ENCODE data around the gene PITPNM3.

Gene PITPNM3

DNA sequence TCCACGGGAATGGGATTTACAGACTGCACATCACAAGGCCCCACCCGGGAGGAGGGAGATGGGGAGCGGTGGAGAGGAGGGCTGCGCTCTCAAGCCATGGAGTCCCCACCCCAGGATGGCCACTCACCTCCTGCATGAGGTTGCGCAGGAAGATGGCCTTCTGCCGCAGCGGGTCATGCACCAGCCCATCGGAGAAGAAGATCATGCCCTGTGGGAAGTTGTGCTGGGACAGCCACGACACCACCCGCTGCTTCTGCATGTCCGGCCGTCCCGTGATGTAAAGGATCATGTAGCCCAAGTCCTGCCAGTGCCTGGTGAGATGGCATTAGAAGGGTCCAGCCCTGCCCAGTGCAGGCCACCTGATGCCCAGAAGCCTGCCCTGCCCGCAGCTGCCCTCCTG is 95.1 kb downstream of the PITPNM3 start:
- no peak for DNase-seq (ENCODE audit: low read depth in 1 of 2, low spot score in 1 of 2)
- no peak for TF ChIP-seq JUND (IDR thresholded peaks at IDR 0.05; ENCODE audit: low read depth)
- in situ Hi-C loops (cut with HindIII; ENCODE audit: low pct_unique_long_range_greater_than_20kb, low sequenced_read_pairs): no loop called here

- DNase-seq (ENCODE audit: low read depth in 1 of 2, low spot score in 1 of 2): no peak
- TF ChIP-seq JUND (IDR thresholded peaks at IDR 0.05; ENCODE audit: low read depth): no peak
Measured at GRCh38 chr17:6460531-6461161, 95.7 kb downstream of the PITPNM3 start.

GRCh38 chr17:6458460-6458950 is 97.8 kb downstream of the PITPNM3 start:
- no peak for DNase-seq (ENCODE audit: low read depth in 1 of 2, low spot score in 1 of 2)
- no peak for TF ChIP-seq JUND (IDR thresholded peaks at IDR 0.05; ENCODE audit: low read depth)
- in situ Hi-C loops (cut with HindIII; ENCODE audit: low pct_unique_long_range_greater_than_20kb, low sequenced_read_pairs): no loop called here

More at GRCh38 chr17:6460531-6461161, 95.7 kb downstream of the PITPNM3 start:
- in situ Hi-C loops (cut with HindIII; ENCODE audit: low pct_unique_long_range_greater_than_20kb, low sequenced_read_pairs): no loop called here

DNA sequence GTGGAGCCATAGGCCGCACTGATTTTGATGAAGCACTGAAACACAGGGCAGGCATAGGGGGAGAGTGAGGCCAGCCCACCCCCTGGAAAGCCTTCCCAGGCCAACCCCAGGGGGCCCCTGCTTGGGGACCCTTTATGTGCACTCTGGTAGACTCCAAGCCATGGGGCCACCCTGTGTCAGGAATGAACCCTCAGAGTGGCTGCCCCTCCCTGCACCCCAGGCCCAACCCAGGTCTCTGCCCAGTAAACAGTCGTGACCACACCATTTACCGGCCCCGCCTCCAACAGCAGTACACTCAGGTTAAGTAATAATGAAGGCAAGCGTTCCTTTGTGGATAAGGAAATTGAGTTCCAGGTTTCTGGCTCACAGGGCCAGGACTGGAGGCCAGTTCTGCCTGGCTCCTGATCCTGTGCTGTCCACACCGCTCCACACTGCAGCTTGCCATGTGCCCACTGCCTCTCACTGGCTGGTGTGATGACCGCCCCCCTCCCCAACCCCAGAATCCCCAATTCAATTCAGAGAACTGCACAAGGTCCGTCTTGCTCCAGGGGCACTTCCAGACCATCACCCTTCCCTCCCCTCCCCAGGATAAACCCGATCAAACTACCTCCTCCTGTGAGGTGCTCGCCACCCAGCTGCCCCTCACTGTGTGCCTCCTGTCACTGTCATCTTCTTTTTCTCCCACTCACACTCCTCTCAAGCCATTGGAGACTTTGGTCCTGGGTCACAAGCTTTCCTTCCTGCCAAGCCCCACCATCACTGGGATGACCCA is 98.5 kb downstream of the PITPNM3 start:
- no peak for TF ChIP-seq JUND (IDR thresholded peaks at IDR 0.05; ENCODE audit: low read depth)
- in situ Hi-C loops (cut with HindIII; ENCODE audit: low pct_unique_long_range_greater_than_20kb, low sequenced_read_pairs): no loop called here
- no peak for DNase-seq (ENCODE audit: low read depth in 1 of 2, low spot score in 1 of 2)

- no peak for DNase-seq (ENCODE audit: low read depth in 1 of 2, low spot score in 1 of 2)
- TF ChIP-seq JUND (IDR thresholded peaks at IDR 0.05; ENCODE audit: low read depth): no peak
Measured at GRCh38 chr17:6456914-6457687, 99.3 kb downstream of the PITPNM3 start.

DNA sequence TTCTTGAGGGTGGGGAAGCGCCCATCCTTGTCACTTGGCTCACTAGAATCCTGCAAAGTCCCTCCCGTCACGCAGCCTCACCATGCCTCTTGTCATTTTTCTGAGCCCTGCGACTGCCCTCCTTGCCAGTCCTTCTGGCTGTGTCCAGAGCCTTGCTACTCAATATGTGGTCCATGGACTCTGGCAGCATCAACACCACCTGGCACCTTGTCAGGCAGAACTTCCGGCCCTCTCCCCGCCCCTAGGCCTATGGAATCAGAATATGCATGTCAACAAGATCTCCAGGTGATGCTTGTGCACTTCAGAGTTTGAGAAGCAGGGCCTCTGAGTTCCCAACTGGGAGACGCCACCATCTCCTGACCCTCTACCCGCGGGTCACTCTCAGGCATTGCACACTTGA is 100.0 kb downstream of the PITPNM3 start:
- TF ChIP-seq JUND (IDR thresholded peaks at IDR 0.05; ENCODE audit: low read depth): no peak
- in situ Hi-C loops (cut with HindIII; ENCODE audit: low pct_unique_long_range_greater_than_20kb, low sequenced_read_pairs): no loop called here
- no peak for DNase-seq (ENCODE audit: low read depth in 1 of 2, low spot score in 1 of 2)

More at GRCh38 chr17:6456914-6457687, 99.3 kb downstream of the PITPNM3 start:
- in situ Hi-C loops (cut with HindIII; ENCODE audit: low pct_unique_long_range_greater_than_20kb, low sequenced_read_pairs): no loop called here

GRCh38 chr17:6455321-6455705 is 101.0 kb downstream of the PITPNM3 start:
- TF ChIP-seq JUND (IDR thresholded peaks at IDR 0.05; ENCODE audit: low read depth): no peak
- DNase-seq (ENCODE audit: low read depth in 1 of 2, low spot score in 1 of 2): no peak
- in situ Hi-C loops (cut with HindIII; ENCODE audit: low pct_unique_long_range_greater_than_20kb, low sequenced_read_pairs): no loop called here

DNA sequence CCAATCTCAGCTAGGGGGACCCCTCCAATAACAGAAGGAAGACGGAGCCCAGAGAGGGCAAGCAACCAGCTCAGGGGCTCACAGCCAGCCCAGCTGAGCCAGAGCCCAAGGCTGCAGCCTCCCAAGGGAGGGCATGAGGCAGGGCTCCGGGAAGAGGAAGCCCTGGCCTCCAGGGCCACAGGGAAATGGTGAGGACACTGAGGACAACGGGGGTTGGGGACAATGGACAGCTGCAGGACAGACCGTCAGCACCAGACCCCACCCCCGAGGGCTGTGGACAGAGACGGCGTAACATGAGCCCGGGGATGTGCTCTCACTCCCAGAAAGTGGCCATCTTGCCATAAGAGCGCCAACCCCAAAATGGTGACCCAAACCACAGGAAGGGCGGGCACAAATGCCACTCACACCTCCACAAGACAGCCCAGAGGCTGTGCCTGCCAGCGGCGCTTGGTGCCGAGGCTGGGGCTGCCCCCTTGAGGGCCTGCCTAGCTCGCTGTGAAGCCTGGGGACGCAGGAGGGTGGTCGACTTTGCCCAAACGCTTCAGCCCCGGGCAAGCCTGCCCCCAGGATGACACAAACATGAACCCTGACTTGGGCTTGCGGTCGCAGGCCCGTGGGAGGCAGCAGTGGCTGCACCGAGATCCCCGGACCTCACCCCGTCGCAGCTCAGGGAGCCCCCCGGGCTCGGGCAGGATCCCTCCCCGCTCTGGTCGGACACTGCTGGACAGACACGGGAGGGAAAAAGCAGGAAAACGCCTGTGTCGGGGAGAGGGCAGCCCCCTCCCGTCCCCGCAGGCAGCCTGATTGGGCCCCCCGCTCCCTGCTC is 101.6 kb downstream of the PITPNM3 start:
- in situ Hi-C loops (cut with HindIII; ENCODE audit: low pct_unique_long_range_greater_than_20kb, low sequenced_read_pairs): no loop called here
- TF ChIP-seq JUND (IDR thresholded peaks at IDR 0.05; ENCODE audit: low read depth): no peak
- DNase-seq (ENCODE audit: low read depth in 1 of 2, low spot score in 1 of 2): no peak

- TF ChIP-seq JUND (IDR thresholded peaks at IDR 0.05; ENCODE audit: low read depth): no peak
- no peak for DNase-seq (ENCODE audit: low read depth in 1 of 2, low spot score in 1 of 2)
- in situ Hi-C loops (cut with HindIII; ENCODE audit: low pct_unique_long_range_greater_than_20kb, low sequenced_read_pairs): no loop called here
Measured at GRCh38 chr17:6453279-6454024, 102.9 kb downstream of the PITPNM3 start.

DNA sequence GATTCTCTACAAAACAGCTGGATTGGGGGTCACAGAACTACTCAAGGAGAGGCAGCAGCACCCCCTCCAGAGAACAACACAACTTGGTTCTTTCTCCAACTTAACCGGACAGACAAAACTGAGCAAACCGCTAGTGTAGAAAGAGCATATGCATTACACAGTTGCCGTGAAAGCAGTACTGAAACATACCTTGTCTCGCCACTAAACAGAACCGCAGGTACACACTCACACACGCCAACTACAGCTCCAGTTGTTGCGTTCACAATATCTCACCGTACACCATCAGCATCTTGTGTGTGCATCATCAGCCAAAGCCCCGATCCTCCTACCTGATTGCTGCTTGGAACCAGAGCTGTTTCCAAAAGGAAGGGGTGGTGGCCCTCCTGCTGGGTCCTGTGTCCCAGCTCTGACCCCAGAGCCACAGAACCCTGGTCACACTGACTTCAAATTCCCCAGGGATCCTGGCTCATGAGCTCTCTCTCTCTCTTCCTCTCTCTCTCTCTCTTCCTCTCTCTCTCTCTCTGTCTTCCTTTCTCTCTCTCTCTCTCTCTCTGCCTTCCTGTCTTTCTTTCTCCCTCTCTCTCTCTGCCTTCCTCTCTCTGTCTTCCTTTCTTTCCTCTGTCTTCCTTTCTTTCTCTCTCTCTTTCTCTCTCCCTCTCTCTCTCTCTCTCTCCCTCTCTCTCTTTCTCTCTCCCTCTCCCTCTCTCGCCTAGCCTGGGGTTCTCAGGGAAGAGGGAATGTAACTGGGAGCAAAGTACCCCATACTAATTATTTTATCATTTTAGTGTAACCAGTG is 103.7 kb downstream of the PITPNM3 start:
- TF ChIP-seq JUND (IDR thresholded peaks at IDR 0.05; ENCODE audit: low read depth): no peak
- in situ Hi-C loops (cut with HindIII; ENCODE audit: low pct_unique_long_range_greater_than_20kb, low sequenced_read_pairs): no loop called here
- no peak for DNase-seq (ENCODE audit: low read depth in 1 of 2, low spot score in 1 of 2)

Measured in T47D (cell line).